AG04450 (cell line): ENCODE measurements around the gene TRIM15. TPM values are rescaled to one million over a fixed set of nuclear protein-coding genes. Genes with fewer than 3 reads are reported as not detected.

Experiments used
- CTCF ChIA-PET: fragments of 300-600, 350-600 bp; formaldehyde crosslinking; extraction: SDS; loops from one replicate; lab custom pipeline; 2022; ENCODE audit warnings: antibody characterized with exemption, inconsistent platforms; lab: Charles Lee
- POLR2A ChIA-PET: fragments of 350-600 bp; formaldehyde crosslinking; extraction: SDS; loops from one replicate; lab custom pipeline; 2021; ENCODE audit warnings: antibody characterized with exemption, inconsistent platforms; lab: Yijun Ruan, JAX
- DNase-seq: peaks from one replicate; pipeline ENCODE4 v3.0.0-alpha.2; 2011; ENCODE audit warnings: low read depth, low spot score
- H3K27ac ChIP-seq: one replicate; pipeline ENCODE4 v1.5.1; 2012; ENCODE audit warnings: low read depth, low read length, control low read depth
- H3K27me3 ChIP-seq: one replicate; pipeline ENCODE4 v1.6.0; 2012; ENCODE audit warnings: low read length; ENCODE audit not compliant: control insufficient read depth, insufficient read depth
- H3K4me3 ChIP-seq: 2 replicates; pipeline ENCODE4 v1.5.1; 2011; ENCODE audit warnings: mild to moderate bottlenecking, low read depth, low read length, control low read depth
- H3K9me3 ChIP-seq: 2 replicates; pipeline ENCODE4 v1.5.1; 2012; ENCODE audit warnings: low read length; ENCODE audit not compliant: control insufficient read depth, insufficient read depth
- CTCF ChIP-seq: IDR thresholded peaks from 2 replicates; pipeline ENCODE4 v1.5.1; 2011; ENCODE audit warnings: low read depth, low read length, control low read depth, inconsistent platforms
- polyA plus RNA-seq: library from polyadenylated mRNA; depleted of rRNA; stranded (reverse); fragments of >200 nt; gene quantifications from 2 replicates; pipeline ENCODE4 v1.2.3, GENCODE V29; 2011

TRIM15 gene
- polyA plus RNA-seq, 1 experiment: not detected

GRCh38 chr6:30122515-30122914, 40.8 kb upstream of the TRIM15 start:
- H3K9me3 ChIP-seq: no peaks in the 10 kb centered on the region; the same call in 1 of the 2 replicates
- ChIA-PET POLR2A (no interaction called here), CTCF (interaction anchor here (3.3 kb wide), 1 partner anchor 9 kb away, joined by 28 read pairs; no protein-coding TSS in a partner anchor)
- TF ChIP-seq CTCF: no peak
- DNase-seq: no peak
- no peak overlapping the region for H3K27ac ChIP-seq
- no peak overlapping the region for H3K4me3 ChIP-seq
- peaks cover 25% of the 10 kb centered on the region for H3K27me3 ChIP-seq

- no peak overlapping the region for H3K4me3 ChIP-seq
- TF ChIP-seq CTCF: no peak
- POLR2A ChIA-PET: no interaction called here
- no peak overlapping the region for H3K27ac ChIP-seq
- no peaks in the 10 kb centered on the region; the same call in 1 of the 2 replicates for H3K9me3 ChIP-seq
- H3K27me3 ChIP-seq: peaks cover 54% of the 10 kb centered on the region
- no peak for DNase-seq
- CTCF ChIA-PET: interaction anchor here (0.6 to 0.9 kb wide), 3 partner anchors 24 to 477 kb away, joined by 3 read pairs; no protein-coding TSS in a partner anchor
These were observed 35.9 kb upstream of the TRIM15 start for GRCh38 chr6:30127238-30128093.

GRCh38 chr6:30129265-30130178, 33.8 kb upstream of the TRIM15 start:
- CTCF ChIA-PET: interaction anchor here (0.6 to 6.0 kb wide), 11 partner anchors 7 to 476 kb away, joined by 3 to 236 read pairs (median 7); partner anchors contain the start of gene TRIM31
- POLR2A ChIA-PET: no interaction called here
- Histone ChIP-seq H3K9me3 (no peaks in the 10 kb centered on the region; the same call in 1 of the 2 replicates), H3K27ac (no peak overlapping the region), H3K27me3 (peaks cover 53% of the 10 kb centered on the region), H3K4me3 (no peak overlapping the region)
- TF ChIP-seq CTCF: no peak
- no peak for DNase-seq

GRCh38 chr6:30130179-30130679, 33.1 kb upstream of the TRIM15 start:
- ChIA-PET CTCF (interaction anchor here (0.6 to 6.0 kb wide), 34 partner anchors 7 to 490 kb away, joined by 3 to 236 read pairs (median 6); partner anchors contain the start of genes POLR1H and TRIM31), POLR2A (no interaction called here)
- no peak for DNase-seq
- Histone ChIP-seq H3K4me3 (no peak overlapping the region), H3K27me3 (peaks cover 53% of the 10 kb centered on the region), H3K27ac (no peak overlapping the region), H3K9me3 (no peaks in the 10 kb centered on the region; the same call in 1 of the 2 replicates)
- TF ChIP-seq CTCF: no peak
